GM23338 (cell line): ENCODE results near the gene VENTX. TPM values are rescaled to one million over a fixed set of nuclear protein-coding genes. Genes with fewer than 3 reads are reported as not detected.

Experiments used
- ATAC-seq: fragments of 200-7000 bp; cut with Tn5 transposase; 3 replicates; pipeline ENCODE4 v1.9.1; 2020
- DNase-seq: peaks from one replicate; pipeline ENCODE4 v3.0.0-alpha.2; 2015; ENCODE audit warnings: low spot score
- H2AFZ ChIP-seq: fragments of 200-600 bp; sonication (generic); 2 replicates; pipeline ENCODE4 v1.8.0; 2016; ENCODE audit warnings: antibody characterized with exemption, mild to moderate bottlenecking, moderate library complexity
- H3F3A ChIP-seq: fragments of 200-600 bp; sonication (generic); replicated peaks from 2 replicates; pipeline ENCODE4 v1.8.0; 2017; ENCODE audit warnings: antibody characterized with exemption, mixed run types, low read depth
- H3K27ac ChIP-seq: fragments of 200-600 bp; sonication (generic); 2 replicates; pipeline ENCODE4 v1.6.1; 2016; ENCODE audit warnings: low read depth
- H3K27me3 ChIP-seq: fragments of 200-600 bp; sonication (generic); 2 replicates; pipeline ENCODE4 v1.8.0; 2016; ENCODE audit warnings: mild to moderate bottlenecking, mixed run types, moderate library complexity; ENCODE audit not compliant: insufficient read depth
- H3K36me3 ChIP-seq: fragments of 200-600 bp; sonication (generic); 2 replicates; pipeline ENCODE4 v1.8.0; 2016; ENCODE audit warnings: mild to moderate bottlenecking; ENCODE audit not compliant: insufficient read depth
- H3K4me1 ChIP-seq: fragments of 200-600 bp; sonication (generic); 2 replicates; pipeline ENCODE4 v1.8.0; 2016; ENCODE audit warnings: mild to moderate bottlenecking, moderate library complexity; ENCODE audit not compliant: insufficient read depth
- H3K4me2 ChIP-seq: fragments of 200-600 bp; sonication (generic); 2 replicates; pipeline ENCODE4 v1.7.1; 2017; ENCODE audit warnings: mixed run types
- H3K4me3 ChIP-seq: fragments of 200-600 bp; sonication (generic); 2 replicates; pipeline ENCODE4 v1.6.1; 2016; ENCODE audit warnings: mixed run types
- H3K79me2 ChIP-seq: fragments of 200-600 bp; sonication (generic); replicated peaks from 2 replicates; pipeline ENCODE4 v1.8.0; 2017; ENCODE audit warnings: mild to moderate bottlenecking; ENCODE audit not compliant: insufficient read depth
- H3K9me2 ChIP-seq: fragments of 200-600 bp; sonication (generic); 2 replicates; pipeline ENCODE4 v1.8.0; 2017; ENCODE audit not compliant: insufficient read depth
- H4K20me1 ChIP-seq: fragments of 200-600 bp; sonication (generic); replicated peaks from 2 replicates; pipeline ENCODE4 v1.8.0; 2017; ENCODE audit warnings: mild to moderate bottlenecking; ENCODE audit not compliant: insufficient read depth
- H3K27ac Mint-ChIP-seq: 2 replicates; pipeline ENCODE4 v1.8.0; 2020; ENCODE audit warnings: inconsistent platforms, mild to moderate bottlenecking, moderate library complexity, mixed read lengths
- H3K27me3 Mint-ChIP-seq: 3 replicates; pipeline ENCODE4 v1.8.0; 2022; ENCODE audit warnings: low read depth, mild to moderate bottlenecking, moderate library complexity, mixed read lengths, inconsistent platforms; ENCODE audit not compliant: insufficient read depth, poor library complexity
- H3K36me3 Mint-ChIP-seq: 3 replicates; pipeline ENCODE4 v1.8.0; 2021; ENCODE audit warnings: low read depth, mild to moderate bottlenecking, inconsistent platforms, moderate library complexity, mixed read lengths
- H3K4me1 Mint-ChIP-seq: 3 replicates; pipeline ENCODE4 v1.8.0; 2020; ENCODE audit warnings: mild to moderate bottlenecking, inconsistent platforms, mixed read lengths
- H3K4me3 Mint-ChIP-seq: 3 replicates; pipeline ENCODE4 v1.8.0; 2021; ENCODE audit warnings: moderate library complexity, mild to moderate bottlenecking, inconsistent platforms, mixed read lengths
- H3K9me3 Mint-ChIP-seq: 3 replicates; pipeline ENCODE4 v1.8.0; 2020; ENCODE audit warnings: moderate library complexity, mild to moderate bottlenecking, inconsistent platforms, mixed read lengths
- CREB1 ChIP-seq: fragments of 250-450 bp; sonication (Bioruptor Pico); IDR thresholded peaks from 2 replicates; pipeline ENCODE4 v1.5.0; 2020; ENCODE audit warnings: low read depth, mild to moderate bottlenecking, moderate library complexity
- EZH2 ChIP-seq: fragments of 200-600 bp; sonication (generic); IDR thresholded peaks from one replicate; pipeline ENCODE4 v1.8.0; 2017; ENCODE audit warnings: antibody characterized with exemption, mild to moderate bottlenecking, low read depth; ENCODE audit not compliant: unreplicated experiment
- EZH2phosphoT487 ChIP-seq: fragments of 200-600 bp; sonication (generic); IDR thresholded peaks from one replicate; pipeline ENCODE4 v1.8.1; 2018; ENCODE audit warnings: antibody characterized with exemption; ENCODE audit not compliant: unreplicated experiment
- JUNB ChIP-seq: IDR thresholded peaks from one replicate; pipeline ENCODE4 v1.6.1; 2016; ENCODE audit warnings: antibody characterized with exemption; ENCODE audit not compliant: unreplicated experiment
- NANOG ChIP-seq: IDR thresholded peaks from 2 replicates; pipeline ENCODE4 v1.6.1; 2016; ENCODE audit warnings: antibody characterized with exemption, borderline replicate concordance
- POLR2AphosphoS5 ChIP-seq: IDR thresholded peaks from 2 replicates; pipeline ENCODE4 v1.6.1; 2016; ENCODE audit warnings: antibody characterized with exemption, low read depth
- STAT1 ChIP-seq: IDR thresholded peaks from one replicate; pipeline ENCODE4 v1.6.1; 2016; ENCODE audit warnings: antibody characterized with exemption; ENCODE audit not compliant: unreplicated experiment
- ZNF114 ChIP-seq: fragments of 250-450 bp; sonication (Bioruptor Pico); IDR thresholded peaks from 2 replicates; pipeline ENCODE4 v1.5.0; 2020; ENCODE audit warnings: mild to moderate bottlenecking, moderate library complexity
- ZNF331 ChIP-seq: fragments of 250-450 bp; sonication (Bioruptor Pico); IDR thresholded peaks from 2 replicates; pipeline ENCODE4 v1.5.0; 2020; ENCODE audit warnings: low read depth, mild to moderate bottlenecking, moderate library complexity
- polyA plus RNA-seq: library from polyadenylated mRNA; unstranded; fragments of >200 nt; fragmentation: Nextera tagmentation; extraction: Ambion mirVana; gene quantifications from 2 replicates; pipeline ENCODE4 v1.2.1, GENCODE V29; 2016
- total RNA-seq: library from RNA; depleted of rRNA; stranded (reverse); fragments of >200 nt; shearing (Covaris generic); gene quantifications from 2 replicates; pipeline ENCODE4 v1.2.3, GENCODE V29; 2014
- TF ChIP-seq, protein P1 (sequence below): IDR thresholded peaks from one replicate; pipeline ENCODE4 v1.6.1; 2018; ENCODE audit warnings: antibody characterized with exemption; ENCODE audit not compliant: unreplicated experiment
- TF ChIP-seq, protein P2 (sequence below): fragments of 250-450 bp; sonication (Bioruptor Pico); IDR thresholded peaks from 2 replicates; pipeline ENCODE4 v1.5.0; 2020; ENCODE audit warnings: mild to moderate bottlenecking, moderate library complexity
- TF ChIP-seq, protein P3 (sequence below): IDR thresholded peaks from 2 replicates; pipeline ENCODE4 v1.6.1; 2016; ENCODE audit warnings: antibody characterized with exemption
- TF ChIP-seq, protein P4 (sequence below), 2 experiments: fragments of 200-600 bp in 1 of 2; sonication (generic) in 1 of 2; conservative IDR thresholded peaks; 2 replicates each; pipeline versions ENCODE4 v1.5.1 to v1.6.1; 2016 to 2017; ENCODE audit warnings: antibody characterized with exemption in 2 of 2, low read depth in 2 of 2, mild to moderate bottlenecking in 2 of 2, moderate library complexity in 1 of 2

The VENTX gene
- total and polyA plus RNA-seq, 2 experiments from 2014 or later: 4.8 to 8.1 TPM

DNA sequence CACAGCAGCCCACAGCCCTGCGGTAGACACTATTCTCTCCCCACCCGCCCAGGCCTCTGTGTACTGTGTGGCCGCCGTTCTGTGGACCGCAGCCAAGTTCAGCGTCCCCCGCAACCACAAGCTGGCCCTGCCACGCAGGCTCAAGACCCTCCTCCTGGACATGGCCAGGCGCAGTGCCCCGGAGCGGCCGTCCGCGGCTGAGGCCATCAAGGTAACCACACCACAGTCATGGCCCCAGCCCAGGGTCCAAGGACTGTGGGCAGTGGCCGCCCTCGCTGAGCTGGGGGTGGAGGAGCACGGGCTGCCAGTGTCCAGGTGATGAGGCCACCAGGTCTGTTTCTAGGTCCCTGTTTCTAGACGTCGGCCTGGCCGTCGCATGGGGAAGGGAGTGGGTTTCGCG is 42.0 kb upstream of the VENTX start:
- Histone ChIP-seq H3K27me3 (no peaks in the 10 kb centered on the region), H3K27ac (no peak overlapping the region), H2AFZ (no peak overlapping the region), H4K20me1 (no peaks in the 10 kb centered on the region), H3K9me2 (no peaks in the 10 kb centered on the region), H3K4me3 (no peak overlapping the region), H3F3A (no peaks in the 10 kb centered on the region), H3K36me3 (no peaks in the 10 kb centered on the region), H3K4me1 (no peaks in the 10 kb centered on the region), H3K79me2 (no peaks in the 10 kb centered on the region), H3K4me2 (no peak overlapping the region)
- Mint-ChIP-seq H3K27me3 (peaks cover 5% of the 10 kb centered on the region), H3K9me3 (peaks cover 27% of the 10 kb centered on the region), H3K4me1 (no peaks in the 10 kb centered on the region), H3K27ac (no peak overlapping the region), H3K36me3 (peaks cover 14% of the 10 kb centered on the region; the same call in 2 of the 3 replicates), H3K4me3 (no peak overlapping the region)
- no peak for DNase-seq
- no peak for ATAC-seq
- TF ChIP-seq CREB1 (CRISPR knock-in tag) (no peak), EZH2phosphoT487 (no peak), STAT1 (no peak), ZNF331 (CRISPR knock-in tag) (no peak), EZH2 (no peak), NANOG (no peak), JUNB (no peak), POLR2AphosphoS5 (no peak), ZNF114 (no peak)
- TF ChIP-seq, protein P1, sequence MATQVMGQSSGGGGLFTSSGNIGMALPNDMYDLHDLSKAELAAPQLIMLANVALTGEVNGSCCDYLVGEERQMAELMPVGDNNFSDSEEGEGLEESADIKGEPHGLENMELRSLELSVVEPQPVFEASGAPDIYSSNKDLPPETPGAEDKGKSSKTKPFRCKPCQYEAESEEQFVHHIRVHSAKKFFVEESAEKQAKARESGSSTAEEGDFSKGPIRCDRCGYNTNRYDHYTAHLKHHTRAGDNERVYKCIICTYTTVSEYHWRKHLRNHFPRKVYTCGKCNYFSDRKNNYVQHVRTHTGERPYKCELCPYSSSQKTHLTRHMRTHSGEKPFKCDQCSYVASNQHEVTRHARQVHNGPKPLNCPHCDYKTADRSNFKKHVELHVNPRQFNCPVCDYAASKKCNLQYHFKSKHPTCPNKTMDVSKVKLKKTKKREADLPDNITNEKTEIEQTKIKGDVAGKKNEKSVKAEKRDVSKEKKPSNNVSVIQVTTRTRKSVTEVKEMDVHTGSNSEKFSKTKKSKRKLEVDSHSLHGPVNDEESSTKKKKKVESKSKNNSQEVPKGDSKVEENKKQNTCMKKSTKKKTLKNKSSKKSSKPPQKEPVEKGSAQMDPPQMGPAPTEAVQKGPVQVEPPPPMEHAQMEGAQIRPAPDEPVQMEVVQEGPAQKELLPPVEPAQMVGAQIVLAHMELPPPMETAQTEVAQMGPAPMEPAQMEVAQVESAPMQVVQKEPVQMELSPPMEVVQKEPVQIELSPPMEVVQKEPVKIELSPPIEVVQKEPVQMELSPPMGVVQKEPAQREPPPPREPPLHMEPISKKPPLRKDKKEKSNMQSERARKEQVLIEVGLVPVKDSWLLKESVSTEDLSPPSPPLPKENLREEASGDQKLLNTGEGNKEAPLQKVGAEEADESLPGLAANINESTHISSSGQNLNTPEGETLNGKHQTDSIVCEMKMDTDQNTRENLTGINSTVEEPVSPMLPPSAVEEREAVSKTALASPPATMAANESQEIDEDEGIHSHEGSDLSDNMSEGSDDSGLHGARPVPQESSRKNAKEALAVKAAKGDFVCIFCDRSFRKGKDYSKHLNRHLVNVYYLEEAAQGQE: no peak
- TF ChIP-seq, protein P2, sequence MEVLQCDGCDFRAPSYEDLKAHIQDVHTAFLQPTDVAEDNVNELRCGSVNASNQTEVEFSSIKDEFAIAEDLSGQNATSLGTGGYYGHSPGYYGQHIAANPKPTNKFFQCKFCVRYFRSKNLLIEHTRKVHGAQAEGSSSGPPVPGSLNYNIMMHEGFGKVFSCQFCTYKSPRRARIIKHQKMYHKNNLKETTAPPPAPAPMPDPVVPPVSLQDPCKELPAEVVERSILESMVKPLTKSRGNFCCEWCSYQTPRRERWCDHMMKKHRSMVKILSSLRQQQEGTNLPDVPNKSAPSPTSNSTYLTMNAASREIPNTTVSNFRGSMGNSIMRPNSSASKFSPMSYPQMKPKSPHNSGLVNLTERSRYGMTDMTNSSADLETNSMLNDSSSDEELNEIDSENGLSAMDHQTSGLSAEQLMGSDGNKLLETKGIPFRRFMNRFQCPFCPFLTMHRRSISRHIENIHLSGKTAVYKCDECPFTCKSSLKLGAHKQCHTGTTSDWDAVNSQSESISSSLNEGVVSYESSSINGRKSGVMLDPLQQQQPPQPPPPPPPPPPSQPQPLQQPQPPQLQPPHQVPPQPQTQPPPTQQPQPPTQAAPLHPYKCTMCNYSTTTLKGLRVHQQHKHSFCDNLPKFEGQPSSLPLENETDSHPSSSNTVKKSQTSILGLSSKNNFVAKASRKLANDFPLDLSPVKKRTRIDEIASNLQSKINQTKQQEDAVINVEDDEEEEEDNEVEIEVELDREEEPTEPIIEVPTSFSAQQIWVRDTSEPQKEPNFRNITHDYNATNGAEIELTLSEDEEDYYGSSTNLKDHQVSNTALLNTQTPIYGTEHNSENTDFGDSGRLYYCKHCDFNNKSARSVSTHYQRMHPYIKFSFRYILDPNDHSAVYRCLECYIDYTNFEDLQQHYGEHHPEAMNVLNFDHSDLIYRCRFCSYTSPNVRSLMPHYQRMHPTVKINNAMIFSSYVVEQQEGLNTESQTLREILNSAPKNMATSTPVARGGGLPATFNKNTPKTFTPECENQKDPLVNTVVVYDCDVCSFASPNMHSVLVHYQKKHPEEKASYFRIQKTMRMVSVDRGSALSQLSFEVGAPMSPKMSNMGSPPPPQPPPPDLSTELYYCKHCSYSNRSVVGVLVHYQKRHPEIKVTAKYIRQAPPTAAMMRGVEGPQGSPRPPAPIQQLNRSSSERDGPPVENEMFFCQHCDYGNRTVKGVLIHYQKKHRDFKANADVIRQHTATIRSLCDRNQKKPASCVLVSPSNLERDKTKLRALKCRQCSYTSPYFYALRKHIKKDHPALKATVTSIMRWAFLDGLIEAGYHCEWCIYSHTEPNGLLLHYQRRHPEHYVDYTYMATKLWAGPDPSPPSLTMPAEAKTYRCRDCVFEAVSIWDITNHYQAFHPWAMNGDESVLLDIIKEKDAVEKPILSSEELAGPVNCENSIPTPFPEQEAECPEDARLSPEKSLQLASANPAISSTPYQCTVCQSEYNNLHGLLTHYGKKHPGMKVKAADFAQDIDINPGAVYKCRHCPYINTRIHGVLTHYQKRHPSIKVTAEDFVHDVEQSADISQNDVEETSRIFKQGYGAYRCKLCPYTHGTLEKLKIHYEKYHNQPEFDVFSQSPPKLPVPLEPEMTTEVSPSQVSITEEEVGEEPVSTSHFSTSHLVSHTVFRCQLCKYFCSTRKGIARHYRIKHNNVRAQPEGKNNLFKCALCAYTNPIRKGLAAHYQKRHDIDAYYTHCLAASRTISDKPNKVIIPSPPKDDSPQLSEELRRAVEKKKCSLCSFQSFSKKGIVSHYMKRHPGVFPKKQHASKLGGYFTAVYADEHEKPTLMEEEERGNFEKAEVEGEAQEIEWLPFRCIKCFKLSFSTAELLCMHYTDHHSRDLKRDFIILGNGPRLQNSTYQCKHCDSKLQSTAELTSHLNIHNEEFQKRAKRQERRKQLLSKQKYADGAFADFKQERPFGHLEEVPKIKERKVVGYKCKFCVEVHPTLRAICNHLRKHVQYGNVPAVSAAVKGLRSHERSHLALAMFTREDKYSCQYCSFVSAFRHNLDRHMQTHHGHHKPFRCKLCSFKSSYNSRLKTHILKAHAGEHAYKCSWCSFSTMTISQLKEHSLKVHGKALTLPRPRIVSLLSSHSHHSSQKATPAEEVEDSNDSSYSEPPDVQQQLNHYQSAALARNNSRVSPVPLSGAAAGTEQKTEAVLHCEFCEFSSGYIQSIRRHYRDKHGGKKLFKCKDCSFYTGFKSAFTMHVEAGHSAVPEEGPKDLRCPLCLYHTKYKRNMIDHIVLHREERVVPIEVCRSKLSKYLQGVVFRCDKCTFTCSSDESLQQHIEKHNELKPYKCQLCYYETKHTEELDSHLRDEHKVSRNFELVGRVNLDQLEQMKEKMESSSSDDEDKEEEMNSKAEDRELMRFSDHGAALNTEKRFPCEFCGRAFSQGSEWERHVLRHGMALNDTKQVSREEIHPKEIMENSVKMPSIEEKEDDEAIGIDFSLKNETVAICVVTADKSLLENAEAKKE (CRISPR knock-in tag): no peak
- TF ChIP-seq, protein P3, sequence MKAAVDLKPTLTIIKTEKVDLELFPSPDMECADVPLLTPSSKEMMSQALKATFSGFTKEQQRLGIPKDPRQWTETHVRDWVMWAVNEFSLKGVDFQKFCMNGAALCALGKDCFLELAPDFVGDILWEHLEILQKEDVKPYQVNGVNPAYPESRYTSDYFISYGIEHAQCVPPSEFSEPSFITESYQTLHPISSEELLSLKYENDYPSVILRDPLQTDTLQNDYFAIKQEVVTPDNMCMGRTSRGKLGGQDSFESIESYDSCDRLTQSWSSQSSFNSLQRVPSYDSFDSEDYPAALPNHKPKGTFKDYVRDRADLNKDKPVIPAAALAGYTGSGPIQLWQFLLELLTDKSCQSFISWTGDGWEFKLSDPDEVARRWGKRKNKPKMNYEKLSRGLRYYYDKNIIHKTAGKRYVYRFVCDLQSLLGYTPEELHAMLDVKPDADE: no peak
- TF ChIP-seq, protein P4, sequence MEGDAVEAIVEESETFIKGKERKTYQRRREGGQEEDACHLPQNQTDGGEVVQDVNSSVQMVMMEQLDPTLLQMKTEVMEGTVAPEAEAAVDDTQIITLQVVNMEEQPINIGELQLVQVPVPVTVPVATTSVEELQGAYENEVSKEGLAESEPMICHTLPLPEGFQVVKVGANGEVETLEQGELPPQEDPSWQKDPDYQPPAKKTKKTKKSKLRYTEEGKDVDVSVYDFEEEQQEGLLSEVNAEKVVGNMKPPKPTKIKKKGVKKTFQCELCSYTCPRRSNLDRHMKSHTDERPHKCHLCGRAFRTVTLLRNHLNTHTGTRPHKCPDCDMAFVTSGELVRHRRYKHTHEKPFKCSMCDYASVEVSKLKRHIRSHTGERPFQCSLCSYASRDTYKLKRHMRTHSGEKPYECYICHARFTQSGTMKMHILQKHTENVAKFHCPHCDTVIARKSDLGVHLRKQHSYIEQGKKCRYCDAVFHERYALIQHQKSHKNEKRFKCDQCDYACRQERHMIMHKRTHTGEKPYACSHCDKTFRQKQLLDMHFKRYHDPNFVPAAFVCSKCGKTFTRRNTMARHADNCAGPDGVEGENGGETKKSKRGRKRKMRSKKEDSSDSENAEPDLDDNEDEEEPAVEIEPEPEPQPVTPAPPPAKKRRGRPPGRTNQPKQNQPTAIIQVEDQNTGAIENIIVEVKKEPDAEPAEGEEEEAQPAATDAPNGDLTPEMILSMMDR (conservative IDR thresholded peaks at IDR 0.05; ENCODE audit: low read depth in 2 of 2): no peak
